ENCODE measurements around the gene TBC1D16.

DNA sequence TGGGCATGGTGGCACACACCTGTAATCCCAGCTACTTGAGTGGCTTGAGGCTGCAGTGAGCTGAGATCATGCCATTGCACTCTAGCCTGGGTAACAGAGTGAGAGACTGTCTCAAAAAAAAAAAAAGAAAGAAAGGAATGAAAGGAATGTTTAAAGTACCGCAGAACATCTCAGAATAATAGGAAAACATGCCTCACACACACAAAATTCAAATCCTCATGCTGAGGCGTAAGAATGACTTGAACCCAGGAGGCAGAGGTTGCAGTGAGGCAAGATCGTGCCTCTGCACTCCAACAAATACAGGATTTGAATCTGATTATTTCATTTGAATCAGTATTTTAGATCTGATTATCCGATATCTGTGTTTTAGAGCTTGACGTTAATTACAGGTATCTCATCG lies 44.4 kb upstream of the TBC1D16 start:
- TF ChIP-seq CTCF (IDR thresholded peaks at IDR 0.05) (no peak), POLR2A (IDR thresholded peaks at IDR 0.05) (no peak)

Measured in esophagus squamous epithelium (tissue), 4 donors.